KOPT-K1 (cell line): Measurements from ENCODE around the gene RNF39.

Experiments used
- H3K27ac ChIP-seq: fragments of 200-600 bp; sonication (generic); 2 replicates; pipeline ENCODE4 v1.5.1; 2016; ENCODE audit warnings: antibody characterized with exemption, mild to moderate bottlenecking, low read depth, low read length; ENCODE audit not compliant: poor library complexity, severe bottlenecking
- H3K36me3 ChIP-seq: fragments of 200-600 bp; sonication (generic); 2 replicates; pipeline ENCODE4 v1.5.1; 2017; ENCODE audit warnings: antibody characterized with exemption, mild to moderate bottlenecking, low read length, moderate library complexity; ENCODE audit not compliant: insufficient read depth
- H3K9me3 ChIP-seq: fragments of 200-600 bp; sonication (generic); 2 replicates; pipeline ENCODE4 v1.5.1; 2017; ENCODE audit warnings: antibody characterized with exemption, low read length, mild to moderate bottlenecking; ENCODE audit not compliant: insufficient read depth, poor library complexity, severe bottlenecking

The RNF39 gene

GRCh38 chr6:30073489-30074235 lies 1.9 kb downstream of the RNF39 start:
- no peak overlapping the region for H3K27ac ChIP-seq
- H3K9me3 ChIP-seq = no peaks in the 10 kb centered on the region
- H3K36me3 ChIP-seq = peaks cover 21% of the 10 kb centered on the region; the same call in 1 of the 2 replicates

GRCh38 chr6:30071858-30072257 lies 3.7 kb downstream of the RNF39 start:
- H3K27ac ChIP-seq = no peak overlapping the region
- peaks cover 23% of the 10 kb centered on the region; the same call in 1 of the 2 replicates for H3K36me3 ChIP-seq
- no peaks in the 10 kb centered on the region for H3K9me3 ChIP-seq

GRCh38 chr6:30071081-30071818 lies 4.3 kb downstream of the RNF39 start:
- no peaks in the 10 kb centered on the region for H3K9me3 ChIP-seq
- H3K27ac ChIP-seq = no peak overlapping the region
- peaks cover 23% of the 10 kb centered on the region; the same call in 1 of the 2 replicates for H3K36me3 ChIP-seq

- Histone ChIP-seq H3K36me3 (peaks cover 43% of the 10 kb centered on the region), H3K9me3 (no peaks in the 10 kb centered on the region), H3K27ac (peak overlapping the region; percentile 86)
These were observed 8.0 kb downstream of the RNF39 start for GRCh38 chr6:30067460-30068139.

GRCh38 chr6:30066577-30067459 lies 8.8 kb downstream of the RNF39 start, which contains the start of gene PPP1R11:
PPP1R11 (plus strand) TSS chr6:30067198; CDS start chr6:30067411, 213 bp downstream.
- H3K9me3 ChIP-seq = no peaks in the 10 kb centered on the region
- H3K36me3 ChIP-seq = peaks cover 43% of the 10 kb centered on the region
- H3K27ac ChIP-seq = peak within 1 kb of the TSS; percentile 86

- H3K27ac ChIP-seq = peak overlapping the region; percentile 86
- H3K36me3 ChIP-seq = peaks cover 43% of the 10 kb centered on the region
- no peaks in the 10 kb centered on the region for H3K9me3 ChIP-seq
These were observed 9.5 kb downstream of the RNF39 start for GRCh38 chr6:30066082-30066481.

- Histone ChIP-seq H3K9me3 (no peaks in the 10 kb centered on the region), H3K27ac (no peak overlapping the region)
These were observed 12.3 kb downstream of the RNF39 start for GRCh38 chr6:30063315-30063714.

GRCh38 chr6:30062471-30063178 lies 12.9 kb downstream of the RNF39 start:
- Histone ChIP-seq H3K27ac (peak overlapping the region; percentile 89), H3K36me3 (peaks cover 27% of the 10 kb centered on the region), H3K9me3 (no peaks in the 10 kb centered on the region)

More at GRCh38 chr6:30063315-30063714, 12.3 kb downstream of the RNF39 start:
- peaks cover 20% of the 10 kb centered on the region for H3K36me3 ChIP-seq

GRCh38 chr6:30061858-30062458 lies 13.6 kb downstream of the RNF39 start:
- Histone ChIP-seq H3K27ac (peak overlapping the region; percentile 89), H3K36me3 (peaks cover 33% of the 10 kb centered on the region), H3K9me3 (no peaks in the 10 kb centered on the region)

- Histone ChIP-seq H3K27ac (peak within 1 kb of the TSS; percentile 89), H3K9me3 (no peaks in the 10 kb centered on the region), H3K36me3 (peaks cover 37% of the 10 kb centered on the region)
These were observed 14.3 kb downstream of the RNF39 start, which contains the start of gene POLR1H for GRCh38 chr6:30061092-30061857. POLR1H (plus strand) TSS chr6:30061265; CDS start chr6:30061525, 260 bp downstream.

GRCh38 chr6:30060606-30061091 lies 14.9 kb downstream of the RNF39 start:
- peaks cover 37% of the 10 kb centered on the region for H3K36me3 ChIP-seq
- H3K27ac ChIP-seq = peak overlapping the region; percentile 89
- H3K9me3 ChIP-seq = no peaks in the 10 kb centered on the region

GRCh38 chr6:30055513-30055912 lies 20.1 kb downstream of the RNF39 start:
- Histone ChIP-seq H3K27ac (no peak overlapping the region), H3K9me3 (no peaks in the 10 kb centered on the region), H3K36me3 (peaks cover 25% of the 10 kb centered on the region)

GRCh38 chr6:30053682-30054081 lies 21.9 kb downstream of the RNF39 start:
- Histone ChIP-seq H3K36me3 (peaks cover 25% of the 10 kb centered on the region), H3K9me3 (no peaks in the 10 kb centered on the region), H3K27ac (no peak overlapping the region)
